Tibial nerve (tissue), 4 donors: ENCODE data around the gene FKBP10. TPM values are rescaled to one million over a fixed set of nuclear protein-coding genes. Genes with fewer than 3 reads are reported as not detected.
"Not testable (repeated sequence)": the region's sequence is repeated elsewhere in the genome, so short reads cannot be mapped to it uniquely, and the experiment has no call there.

Experiments used
- DNase-seq, 2 donors: peaks; one replicate each; pipeline ENCODE4 v3.0.0-alpha.2; 2019; ENCODE audit warnings: low spot score in 2 of 2
- H3K27ac ChIP-seq, 4 donors: fragments of 200-600 bp; sonication (generic) in 3 of 4; one replicate each; pipeline ENCODE4 v1.5.1; 2017 to 2019; ENCODE audit warnings: mild to moderate bottlenecking in 1 of 4
- H3K27me3 ChIP-seq, 2 donors: fragments of 200-600 bp; sonication (generic) in 1 of 2; one replicate each; pipeline versions ENCODE4 v1.5.1 to v1.6.0; 2017 to 2019
- H3K36me3 ChIP-seq, 3 donors: fragments of 200-600 bp; sonication (generic); one replicate each; pipeline ENCODE4 v1.5.1; 2018 to 2019
- H3K4me1 ChIP-seq, 4 donors: fragments of 200-600 bp; sonication (generic) in 3 of 4; one replicate each; pipeline ENCODE4 v1.5.1; 2017 to 2019
- H3K4me3 ChIP-seq, 4 donors: fragments of 200-600 bp; sonication (generic) in 3 of 4; one replicate each; pipeline ENCODE4 v1.5.1; 2017 to 2019; ENCODE audit warnings: mild to moderate bottlenecking in 1 of 4, moderate library complexity in 1 of 4
- H3K9me3 ChIP-seq, 4 donors: fragments of 200-600 bp; sonication (generic) in 3 of 4; one replicate each; pipeline ENCODE4 v1.5.1; 2017 to 2019
- CTCF ChIP-seq, 5 experiments: fragments of 200-600 bp in 3 of 5; fragments of 450-650 bp in 2 of 5; sonication (generic) in 3 of 5; IDR thresholded peaks; one replicate each; pipeline ENCODE4 v1.5.1; 2016 to 2019; ENCODE audit warnings: antibody characterized with exemption in 5 of 5, mild to moderate bottlenecking in 3 of 5, moderate library complexity in 2 of 5
- EP300 ChIP-seq, 2 donors: sonication (generic); formaldehyde crosslinking; IDR thresholded peaks; one replicate each; pipeline ENCODE4 v1.6.1; 2017; ENCODE audit warnings: antibody characterized with exemption in 2 of 2, mild to moderate bottlenecking in 1 of 2
- POLR2A ChIP-seq, 2 donors: fragments of 450-650 bp; IDR thresholded peaks; one replicate each; pipeline ENCODE4 v1.6.1; 2017; ENCODE audit warnings: antibody characterized with exemption in 2 of 2, mild to moderate bottlenecking in 2 of 2, moderate library complexity in 2 of 2
- WGBS, 2 donors: methylation state at CpG; one replicate each; pipeline ENCODE4 v1.1.5; 2018; 5-methylcytosine and 5-hydroxymethylcytosine counted together
- total RNA-seq, 4 donors: library from RNA; depleted of rRNA; stranded (reverse); fragments of >200 nt; gene quantifications; one replicate each; pipeline ENCODE4 v1.1.0, GENCODE V29; 2016

Gene FKBP10
- total RNA-seq, 4 donors from 2014 or later: 47.9 to 103 (median 77.4) TPM

DNA sequence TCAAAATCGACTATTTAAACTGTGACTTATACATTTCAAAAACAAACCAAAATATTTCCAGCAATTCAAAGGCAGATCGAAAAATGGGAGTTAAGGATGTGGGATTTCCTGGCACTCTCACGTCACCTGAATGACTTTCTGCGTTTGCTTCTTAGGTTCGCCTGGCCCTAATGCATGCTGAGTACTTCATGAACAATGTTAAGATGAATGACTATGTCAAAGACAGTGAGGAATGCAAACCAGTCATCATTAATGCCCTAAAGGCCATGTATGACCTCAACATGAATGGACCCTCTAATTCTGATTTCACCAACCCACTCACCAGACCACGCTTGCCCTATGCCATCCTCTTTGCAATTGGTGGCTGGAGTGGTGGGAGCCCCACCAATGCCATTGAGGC lies 32.2 kb downstream of the FKBP10 start:
- Histone ChIP-seq H3K36me3 (peaks cover 0 to 6% (median 0%) of the 10 kb centered on the region in 3 donors), H3K4me3 (no peak overlapping the region), H3K27ac (no peak overlapping the region), H3K9me3 (no peaks in the 10 kb centered on the region), H3K27me3 (no peaks in the 10 kb centered on the region), H3K4me1 (peaks cover 0 to 19% (median 7%) of the 10 kb centered on the region in 4 donors)
- 87 to 88% methylated on average over 6 of the region's 6 CpGs for WGBS, 2 donors
- TF ChIP-seq POLR2A (IDR thresholded peaks at IDR 0.05) (no peak), CTCF (IDR thresholded peaks at IDR 0.05) (no peak), EP300 (IDR thresholded peaks at IDR 0.05) (no peak)
- no peak for DNase-seq

DNA sequence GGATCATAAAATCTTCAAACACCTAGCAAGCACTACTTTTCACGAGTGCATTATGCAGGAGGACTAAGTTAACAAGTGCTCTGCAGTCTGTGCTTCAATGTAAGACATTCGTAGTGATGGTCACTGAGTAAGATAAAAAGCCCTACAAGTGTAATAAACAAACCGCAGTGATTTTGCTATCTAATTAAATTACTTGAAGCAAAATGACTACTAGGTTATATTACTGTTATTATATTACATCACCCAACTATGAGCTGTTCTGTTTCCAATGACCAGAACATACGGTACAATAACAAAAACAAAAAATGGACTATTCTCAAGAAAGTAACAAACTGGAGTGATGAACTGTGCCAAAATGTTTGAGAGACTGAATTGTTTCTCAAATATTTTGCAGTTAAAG lies 36.0 kb downstream of the FKBP10 start:
- no peaks in the 10 kb centered on the region for H3K9me3 ChIP-seq
- 27 to 36% methylated on average over 4 of the region's 4 CpGs for WGBS, 2 donors
- H3K27me3 ChIP-seq: no peaks in the 10 kb centered on the region
- no peak for TF ChIP-seq EP300 (IDR thresholded peaks at IDR 0.05)
- TF ChIP-seq POLR2A (IDR thresholded peaks at IDR 0.05): no peak
- TF ChIP-seq CTCF (IDR thresholded peaks at IDR 0.05): no peak
- H3K36me3 ChIP-seq: peaks cover 0 to 17% (median 0%) of the 10 kb centered on the region in 3 donors
- peak overlapping the region in 2 of 4 donors; percentile 40 to 41 for H3K27ac ChIP-seq
- H3K4me1 ChIP-seq: peaks cover 0 to 31% (median 9%) of the 10 kb centered on the region in 4 donors
- no peak overlapping the region for H3K4me3 ChIP-seq
- no peak for DNase-seq

- H3K9me3 ChIP-seq: no peaks in the 10 kb centered on the region
Measured at GRCh38 chr17:41849251-41849990, 36.6 kb downstream of the FKBP10 start.

GRCh38 chr17:41851382-41851781 lies 38.6 kb downstream of the FKBP10 start:
- not testable (repeated sequence) for H3K27me3 ChIP-seq, H3K9me3 ChIP-seq, H3K4me3 ChIP-seq, DNase-seq, H3K27ac ChIP-seq
- Histone ChIP-seq H3K36me3 (peaks cover 0 to 31% (median 0%) of the 10 kb centered on the region in 3 donors), H3K4me1 (peaks cover 0 to 31% (median 9%) of the 10 kb centered on the region in 4 donors)
- WGBS, 2 donors: 94 to 96% methylated on average over 14 of the region's 14 CpGs

More at GRCh38 chr17:41849251-41849990, 36.6 kb downstream of the FKBP10 start:
- H3K27me3 ChIP-seq: no peaks in the 10 kb centered on the region
- H3K4me3 ChIP-seq: no peak overlapping the region
- peak overlapping the region in 2 of 4 donors; percentile 40 to 41 for H3K27ac ChIP-seq
- peaks cover 0 to 31% (median 9%) of the 10 kb centered on the region in 4 donors for H3K4me1 ChIP-seq
- WGBS, 2 donors: 39 to 42% methylated on average over 4 of the region's 4 CpGs
- no peak for TF ChIP-seq EP300 (IDR thresholded peaks at IDR 0.05)
- TF ChIP-seq CTCF (IDR thresholded peaks at IDR 0.05): no peak
- no peak for TF ChIP-seq POLR2A (IDR thresholded peaks at IDR 0.05)
- DNase-seq: no peak
- peaks cover 0 to 24% (median 0%) of the 10 kb centered on the region in 3 donors for H3K36me3 ChIP-seq

DNA sequence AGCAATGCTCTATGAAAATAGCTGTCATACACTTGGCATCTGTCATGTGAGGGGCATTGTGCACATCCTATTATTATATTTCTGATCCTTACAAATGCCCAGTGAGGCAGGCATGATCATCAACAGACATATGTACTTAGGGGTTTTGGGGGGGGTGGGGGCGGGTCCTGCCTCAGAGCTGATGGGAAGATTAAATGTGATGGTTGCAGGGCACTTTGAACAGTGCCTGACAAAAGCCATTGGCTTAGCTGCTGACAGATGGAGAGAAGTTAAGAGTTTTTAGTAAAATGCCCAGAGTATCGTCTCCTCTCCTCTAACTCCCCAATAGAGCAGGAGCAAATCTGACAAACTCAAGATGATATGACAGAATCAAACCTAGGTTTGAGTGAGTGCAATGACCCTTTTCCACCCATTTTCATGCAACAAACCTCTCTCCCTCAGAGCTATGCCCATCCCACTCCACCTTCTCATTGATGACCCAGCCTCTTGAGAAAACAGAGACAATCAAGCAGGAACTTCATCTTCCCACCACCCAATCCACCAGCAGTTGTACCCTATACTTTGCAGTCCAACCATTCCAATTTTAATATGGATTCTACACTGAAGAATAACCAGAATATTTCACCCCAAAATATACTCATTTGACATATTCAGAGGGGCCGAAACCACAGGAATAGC lies 47.6 kb downstream of the FKBP10 start:
- WGBS, 2 donors: 64 to 77% methylated on average over 3 of the region's 3 CpGs

More for the DNA sequence above, 47.6 kb downstream of the FKBP10 start:
- H3K27ac ChIP-seq: no peak overlapping the region
- H3K9me3 ChIP-seq: no peaks in the 10 kb centered on the region
- H3K4me1 ChIP-seq: peaks cover 0 to 46% (median 19%) of the 10 kb centered on the region in 4 donors
- H3K27me3 ChIP-seq: no peaks in the 10 kb centered on the region
- no peak overlapping the region for H3K4me3 ChIP-seq
- no peaks in the 10 kb centered on the region for H3K36me3 ChIP-seq
- DNase-seq: no peak
- TF ChIP-seq POLR2A (IDR thresholded peaks at IDR 0.05) (no peak), EP300 (IDR thresholded peaks at IDR 0.05) (no peak), CTCF (IDR thresholded peaks at IDR 0.05) (no peak)
